GM12891 (cell line): ENCODE results near the gene OR7A10.

ENCODE experiments used
- PAX5 ChIP-seq: IDR thresholded peaks from 2 replicates; pipeline ENCODE4 v1.6.1; 2011; ENCODE audit warnings: low read length, moderate library complexity, mild to moderate bottlenecking; ENCODE audit not compliant: insufficient read depth, severe bottlenecking
- POLR2A ChIP-seq: IDR thresholded peaks from 2 replicates; pipeline ENCODE4 v1.6.1; 2011; ENCODE audit warnings: low read depth, low read length, control low read depth
- POLR2AphosphoS5 ChIP-seq: IDR thresholded peaks from 2 replicates; pipeline ENCODE4 v1.6.1; 2011; ENCODE audit warnings: low read depth, low read length, control low read depth
- POU2F2 ChIP-seq: IDR thresholded peaks from 2 replicates; pipeline ENCODE4 v1.6.1; 2011; ENCODE audit warnings: low read depth, mild to moderate bottlenecking, control low read depth, low read length, moderate library complexity
- SPI1 ChIP-seq: IDR thresholded peaks from 2 replicates; pipeline ENCODE4 v1.6.1; 2011; ENCODE audit warnings: low read depth, low read length, control low read depth
- TAF1 ChIP-seq: IDR thresholded peaks from 2 replicates; pipeline ENCODE4 v1.6.1; 2011; ENCODE audit warnings: low read depth, low read length, control low read depth

GRCh38 chr19:14886032-14886431 lies 37.3 kb upstream of the OR7A10 start, which contains the start of gene OR7A17:
- TF ChIP-seq POLR2AphosphoS5 = no peak
- TF ChIP-seq POLR2A = no peak
- no peak for TF ChIP-seq TAF1
- no peak for TF ChIP-seq PAX5
- no peak for TF ChIP-seq SPI1
- TF ChIP-seq POU2F2 = no peak
